NCI-H187 (cell line): ENCODE data around the gene PCK2.

Source experiments
- DNase-seq, 2 experiments: peaks; one replicate each; lab custom pipeline; 2025; lab: John Stamatoyannopoulos, UW

Gene PCK2

GRCh38 chr14:24075485-24076301 is 18.4 kb upstream of the PCK2 start:
- no peak for DNase-seq

- no peak for DNase-seq
Measured at GRCh38 chr14:24076302-24076601, 17.9 kb upstream of the PCK2 start.

GRCh38 chr14:24077086-24077485 is 17.0 kb upstream of the PCK2 start:
- no peak for DNase-seq

- no peak for DNase-seq
Measured at GRCh38 chr14:24078146-24078545, 16.0 kb upstream of the PCK2 start.

- no peak for DNase-seq
Measured at GRCh38 chr14:24079491-24080141, 14.5 kb upstream of the PCK2 start.

GRCh38 chr14:24080142-24080530 is 14.0 kb upstream of the PCK2 start:
- no peak for DNase-seq

- DNase-seq: peak; percentile 42 to 48
Measured at GRCh38 chr14:24080888-24081738, 13.0 kb upstream of the PCK2 start.

- DNase-seq: no peak
Measured at GRCh38 chr14:24081739-24082211, 12.3 kb upstream of the PCK2 start.

GRCh38 chr14:24082411-24083080 is 11.6 kb upstream of the PCK2 start:
- DNase-seq: no peak

- DNase-seq: no peak
Measured at GRCh38 chr14:24083462-24083861, 10.6 kb upstream of the PCK2 start.

GRCh38 chr14:24084440-24084839 is 9.7 kb upstream of the PCK2 start:
- no peak for DNase-seq

GRCh38 chr14:24085215-24085614 is 8.9 kb upstream of the PCK2 start:
- DNase-seq: no peak

GRCh38 chr14:24086193-24086955 is 7.7 kb upstream of the PCK2 start:
- no peak for DNase-seq

GRCh38 chr14:24087004-24087403 is 7.1 kb upstream of the PCK2 start:
- no peak for DNase-seq

GRCh38 chr14:24088095-24088494 is 6.0 kb upstream of the PCK2 start:
- no peak for DNase-seq

GRCh38 chr14:24089890-24090289 is 4.2 kb upstream of the PCK2 start:
- no peak for DNase-seq

- DNase-seq: no peak
Measured at GRCh38 chr14:24092110-24092504, 2.0 kb upstream of the PCK2 start.

- no peak for DNase-seq
Measured at GRCh38 chr14:24092505-24093206, 1.5 kb upstream of the PCK2 start.

- DNase-seq: no peak
Measured at GRCh38 chr14:24093207-24093900, 757 bp upstream of the PCK2 start.

- no peak for DNase-seq
Measured at GRCh38 chr14:24094841-24095270, 745 bp downstream of the PCK2 start.
